Glomerular visceral epithelial cell (primary cell): Measurements from ENCODE around the gene RBM19.

Experiments used
- DNase-seq: peaks from one replicate; pipeline ENCODE4 v3.0.0-alpha.2; 2016; ENCODE audit errors: extremely low spot score

Gene RBM19

GRCh38 chr12:113804961-113805600 is 161.0 kb downstream of the RBM19 start:
- no peak for DNase-seq

GRCh38 chr12:113803759-113804140 is 162.4 kb downstream of the RBM19 start:
- no peak for DNase-seq

GRCh38 chr12:113802966-113803758 is 163.0 kb downstream of the RBM19 start:
- DNase-seq = no peak

- no peak for DNase-seq
These were observed 163.9 kb downstream of the RBM19 start for GRCh38 chr12:113802000-113802749.

- DNase-seq = no peak
These were observed 165.9 kb downstream of the RBM19 start for GRCh38 chr12:113800201-113800600.

- no peak for DNase-seq
These were observed 167.6 kb downstream of the RBM19 start for GRCh38 chr12:113798552-113798951.

- no peak for DNase-seq
These were observed 168.6 kb downstream of the RBM19 start for GRCh38 chr12:113797535-113797868.

- DNase-seq = no peak
These were observed 169.1 kb downstream of the RBM19 start for GRCh38 chr12:113796852-113797534.

- DNase-seq = no peak
These were observed 169.9 kb downstream of the RBM19 start for GRCh38 chr12:113796066-113796827.

GRCh38 chr12:113795445-113795844 is 170.7 kb downstream of the RBM19 start:
- DNase-seq = no peak

- DNase-seq = no peak
These were observed 171.4 kb downstream of the RBM19 start for GRCh38 chr12:113794774-113795173.

- DNase-seq = no peak
These were observed 172.9 kb downstream of the RBM19 start for GRCh38 chr12:113793250-113793649.

- DNase-seq = no peak
These were observed 173.7 kb downstream of the RBM19 start for GRCh38 chr12:113792450-113792849.

GRCh38 chr12:113788020-113788856 is 177.9 kb downstream of the RBM19 start:
- DNase-seq = no peak

- DNase-seq = no peak
These were observed 180.0 kb downstream of the RBM19 start for GRCh38 chr12:113786107-113786506.

- DNase-seq = no peak
These were observed 182.3 kb downstream of the RBM19 start for GRCh38 chr12:113783811-113784210.

GRCh38 chr12:113782873-113783272 is 183.3 kb downstream of the RBM19 start:
- no peak for DNase-seq

GRCh38 chr12:113781415-113782198 is 184.5 kb downstream of the RBM19 start:
- no peak for DNase-seq

- DNase-seq = no peak
These were observed 186.4 kb downstream of the RBM19 start for GRCh38 chr12:113779774-113780173.
